ENCODE measurements around the gene NBPF9. TPM values are rescaled to one million over a fixed set of nuclear protein-coding genes. Genes with fewer than 3 reads are reported as not detected.
A peak's percentile ranks its signal among the peaks of the same experiment; 100 is the strongest.
"Not testable (repeated sequence)": the region's sequence is repeated elsewhere in the genome, so short reads cannot be mapped to it uniquely, and the experiment has no call there.

Gene NBPF9, protein sequence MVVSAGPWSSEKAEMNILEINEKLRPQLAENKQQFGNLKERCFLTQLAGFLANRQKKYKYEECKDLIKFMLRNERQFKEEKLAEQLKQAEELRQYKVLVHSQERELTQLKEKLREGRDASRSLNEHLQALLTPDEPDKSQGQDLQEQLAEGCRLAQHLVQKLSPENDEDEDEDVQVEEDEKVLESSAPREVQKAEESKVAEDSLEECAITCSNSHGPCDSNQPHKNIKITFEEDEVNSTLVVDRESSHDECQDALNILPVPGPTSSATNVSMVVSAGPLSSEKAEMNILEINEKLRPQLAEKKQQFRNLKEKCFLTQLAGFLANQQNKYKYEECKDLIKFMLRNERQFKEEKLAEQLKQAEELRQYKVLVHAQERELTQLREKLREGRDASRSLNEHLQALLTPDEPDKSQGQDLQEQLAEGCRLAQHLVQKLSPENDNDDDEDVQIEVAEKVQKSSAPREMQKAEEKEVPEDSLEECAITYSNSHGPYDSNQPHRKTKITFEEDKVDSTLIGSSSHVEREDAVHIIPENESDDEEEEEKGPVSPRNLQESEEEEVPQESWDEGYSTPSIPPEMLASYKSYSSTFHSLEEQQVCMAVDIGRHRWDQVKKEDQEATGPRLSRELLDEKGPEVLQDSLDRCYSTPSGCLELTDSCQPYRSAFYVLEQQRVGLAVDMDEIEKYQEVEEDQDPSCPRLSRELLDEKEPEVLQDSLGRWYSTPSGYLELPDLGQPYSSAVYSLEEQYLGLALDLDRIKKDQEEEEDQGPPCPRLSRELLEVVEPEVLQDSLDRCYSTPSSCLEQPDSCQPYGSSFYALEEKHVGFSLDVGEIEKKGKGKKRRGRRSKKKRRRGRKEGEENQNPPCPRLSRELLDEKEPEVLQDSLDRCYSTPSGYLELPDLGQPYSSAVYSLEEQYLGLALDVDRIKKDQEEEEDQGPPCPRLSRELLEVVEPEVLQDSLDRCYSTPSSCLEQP (N-terminal part only)
- total RNA-seq, result 19.5 and 20.0 TPM in 2 replicates

- intact Hi-C loops (cut with micrococcal nuclease); H3K27me3 Mint-ChIP-seq; H3K9me3 Mint-ChIP-seq; H3K4me1 Mint-ChIP-seq; H3K36me3 Mint-ChIP-seq (ENCODE audit: low read depth): not testable (repeated sequence)
- Mint-ChIP-seq H3K4me3 (peak within 1 kb of the TSS; percentile 99), H3K27ac (peak within 1 kb of the TSS; percentile 94)
- peak; percentile 88 for DNase-seq
These were observed at the start of gene NBPF9 for GRCh38 chr1:149103109-149104081. TSS of gene NBPF9 (minus strand) at chr1:149103551. CDS start at chr1:149082139, 21,412 bp downstream.

DNA sequence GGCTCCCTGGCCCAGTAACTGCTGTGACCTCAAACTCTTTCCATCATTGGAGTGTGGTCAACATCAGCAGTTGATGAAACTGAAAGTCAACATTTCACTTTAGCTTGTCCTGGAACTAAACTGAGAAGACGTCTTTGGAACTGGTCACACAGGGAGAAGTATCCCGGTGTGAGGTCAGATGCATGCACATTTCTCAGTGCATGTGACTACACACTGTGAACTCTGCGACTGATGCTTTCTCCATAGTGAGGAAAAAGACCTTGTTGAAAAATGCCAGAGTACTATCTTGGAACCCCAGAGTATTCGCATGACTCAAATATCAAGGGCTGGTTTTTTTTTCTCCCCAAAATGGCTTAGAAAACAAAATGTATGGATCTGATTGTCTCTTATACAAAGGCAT lies 46.6 kb upstream of the NBPF9 start:
- H3K36me3 Mint-ChIP-seq (ENCODE audit: low read depth); H3K4me3 Mint-ChIP-seq; H3K4me1 Mint-ChIP-seq; H3K27me3 Mint-ChIP-seq; H3K27ac Mint-ChIP-seq; H3K9me3 Mint-ChIP-seq; intact Hi-C loops (cut with micrococcal nuclease); DNase-seq: not testable (repeated sequence)

DNA sequence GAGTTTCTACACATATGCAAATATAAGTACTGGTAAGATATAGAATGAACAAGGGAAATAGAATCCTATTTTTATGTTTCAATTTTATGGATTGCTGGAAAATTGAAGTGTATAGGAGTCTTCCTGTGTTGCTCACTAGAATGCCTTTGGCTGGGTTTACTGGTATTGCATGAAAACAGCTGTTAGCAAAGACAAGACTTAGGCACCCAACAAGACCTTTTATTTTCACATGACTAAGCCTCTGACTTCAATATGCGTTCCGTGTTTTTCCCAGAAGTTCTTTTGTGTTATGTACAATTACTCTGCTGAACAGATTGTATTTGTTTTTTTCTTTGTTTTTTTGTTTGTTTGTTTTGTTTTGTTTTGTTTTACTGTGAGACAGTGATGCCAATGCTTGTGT lies 34.2 kb upstream of the NBPF9 start:
- H3K27me3 Mint-ChIP-seq; H3K4me3 Mint-ChIP-seq; DNase-seq; H3K4me1 Mint-ChIP-seq; H3K9me3 Mint-ChIP-seq; H3K27ac Mint-ChIP-seq; H3K36me3 Mint-ChIP-seq (ENCODE audit: low read depth); intact Hi-C loops (cut with micrococcal nuclease): not testable (repeated sequence)

DNA sequence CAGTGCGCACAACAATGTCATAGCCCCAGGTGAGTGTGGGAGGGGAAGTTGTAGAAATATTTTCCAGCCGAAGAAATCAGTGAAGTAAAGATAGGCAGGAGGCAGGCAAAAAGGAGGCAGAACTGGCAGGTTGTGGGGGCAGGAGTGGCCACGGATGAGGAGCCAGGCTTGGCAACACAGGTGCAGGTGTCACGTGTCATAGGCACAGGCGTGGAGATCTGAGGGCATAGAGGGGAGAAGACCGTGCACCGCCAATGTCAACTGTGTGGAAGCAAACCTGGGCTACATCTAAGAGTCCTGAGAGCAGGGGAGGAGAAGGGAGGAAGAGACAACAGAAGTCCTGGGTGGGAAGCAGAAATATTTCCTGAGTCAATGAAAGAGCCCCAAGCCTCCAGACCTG lies 27.6 kb upstream of the NBPF9 start:
- H3K9me3 Mint-ChIP-seq; H3K4me3 Mint-ChIP-seq; H3K4me1 Mint-ChIP-seq; intact Hi-C loops (cut with micrococcal nuclease); H3K27me3 Mint-ChIP-seq; H3K36me3 Mint-ChIP-seq (ENCODE audit: low read depth); H3K27ac Mint-ChIP-seq: not testable (repeated sequence)
- peak; percentile 14 for DNase-seq

DNA sequence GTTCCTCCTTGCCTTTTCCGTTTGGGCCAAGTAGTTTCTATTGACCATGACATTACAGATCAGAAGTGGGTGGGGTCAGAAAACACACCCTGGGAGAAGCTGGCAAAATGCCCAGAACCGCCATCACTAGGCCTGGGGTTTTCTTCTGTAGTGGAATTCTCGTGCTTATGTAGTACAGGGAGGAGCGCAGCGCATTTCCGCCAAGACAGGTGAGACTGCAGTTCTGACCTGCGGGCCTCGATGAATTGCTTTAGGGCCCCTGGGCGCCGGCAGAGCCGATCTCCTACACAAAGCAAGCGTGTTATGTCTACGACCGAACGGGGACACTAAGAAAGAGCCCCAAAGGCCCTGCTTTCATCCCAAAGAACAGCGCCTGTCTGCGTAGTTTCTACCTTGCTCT lies 25.9 kb upstream of the NBPF9 start:
- DNase-seq; H3K27me3 Mint-ChIP-seq; H3K4me3 Mint-ChIP-seq; H3K27ac Mint-ChIP-seq; intact Hi-C loops (cut with micrococcal nuclease); H3K4me1 Mint-ChIP-seq; H3K9me3 Mint-ChIP-seq; H3K36me3 Mint-ChIP-seq (ENCODE audit: low read depth): not testable (repeated sequence)

DNA sequence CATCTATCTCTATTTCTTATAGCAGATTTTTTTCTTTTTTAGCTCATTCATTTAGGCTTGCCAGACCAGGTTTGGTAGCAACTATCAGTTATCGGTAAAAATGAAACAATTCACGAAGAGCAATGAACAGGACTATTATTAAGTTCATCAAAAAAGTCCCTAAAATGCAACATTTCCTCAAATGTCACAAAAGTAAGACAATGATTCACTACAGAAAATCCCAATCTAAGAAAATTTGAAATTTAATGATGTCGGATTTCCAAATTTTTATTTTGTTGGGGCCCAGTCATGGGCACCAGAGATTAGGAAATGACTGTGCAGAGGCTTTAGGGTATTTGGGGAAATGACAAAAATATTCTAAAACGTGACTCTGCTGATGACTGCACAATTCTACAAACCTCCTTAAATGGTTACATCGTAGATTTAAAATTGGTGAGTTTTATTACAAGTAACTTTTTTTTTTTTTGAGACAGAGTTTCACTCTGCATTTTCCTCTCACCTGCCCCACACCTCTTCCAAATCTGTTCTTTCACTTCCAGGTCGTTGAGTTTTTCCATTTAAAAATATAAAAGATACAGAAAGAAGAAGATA lies 23.3 kb upstream of the NBPF9 start:
- H3K27ac Mint-ChIP-seq; H3K4me1 Mint-ChIP-seq; H3K4me3 Mint-ChIP-seq; H3K9me3 Mint-ChIP-seq; DNase-seq; H3K27me3 Mint-ChIP-seq; H3K36me3 Mint-ChIP-seq (ENCODE audit: low read depth); intact Hi-C loops (cut with micrococcal nuclease): not testable (repeated sequence)

DNA sequence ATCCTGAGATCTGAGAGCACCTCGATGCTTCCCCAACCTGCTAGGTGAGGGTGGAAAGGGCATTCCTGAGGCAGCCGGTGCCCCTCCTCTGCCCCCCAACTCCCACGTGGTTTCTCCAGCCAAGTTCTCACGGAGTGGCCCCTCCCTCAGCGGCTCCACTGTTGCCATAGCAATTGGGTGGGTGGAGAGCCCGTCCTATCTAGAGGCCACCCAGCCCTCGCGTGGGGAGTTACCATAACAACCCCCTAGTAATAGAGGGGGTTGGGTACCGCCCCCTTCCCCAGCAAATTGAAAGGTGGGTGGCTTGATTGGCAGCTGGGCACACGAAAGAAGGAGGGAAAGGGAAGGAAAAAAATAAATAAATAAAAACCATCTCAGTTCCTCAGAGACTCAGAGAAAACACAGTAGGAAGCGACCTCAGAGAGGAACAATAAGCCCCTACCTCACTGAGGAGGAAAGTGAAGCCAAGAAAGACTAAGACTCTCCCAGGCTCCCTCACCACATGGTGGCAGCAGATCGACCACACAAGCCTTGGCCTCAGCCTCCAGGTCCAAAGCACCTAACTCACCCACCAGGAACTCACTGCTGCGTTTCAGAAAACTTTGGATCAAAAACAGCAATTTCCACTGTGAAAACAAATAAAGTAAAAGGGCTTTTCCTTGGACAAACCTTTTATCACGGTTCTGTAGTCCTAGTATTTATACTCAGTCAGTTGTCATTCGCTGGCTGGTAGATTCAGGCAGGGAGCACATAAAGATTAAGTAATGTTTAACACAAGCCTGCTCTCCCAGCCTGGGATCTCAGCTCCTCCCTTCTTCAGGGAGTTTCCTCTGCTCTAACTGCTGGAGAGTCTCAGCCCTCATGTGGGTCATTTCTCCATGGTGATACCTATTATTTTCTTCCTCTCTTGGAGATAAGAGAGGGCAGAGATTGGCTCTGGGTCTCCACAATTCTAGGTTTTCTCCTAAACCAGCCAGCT lies 20.9 kb upstream of the NBPF9 start:
- H3K36me3 Mint-ChIP-seq (ENCODE audit: low read depth); intact Hi-C loops (cut with micrococcal nuclease); H3K27ac Mint-ChIP-seq; H3K27me3 Mint-ChIP-seq; H3K9me3 Mint-ChIP-seq; H3K4me1 Mint-ChIP-seq; H3K4me3 Mint-ChIP-seq: not testable (repeated sequence)
- peak; percentile 56 for DNase-seq

DNA sequence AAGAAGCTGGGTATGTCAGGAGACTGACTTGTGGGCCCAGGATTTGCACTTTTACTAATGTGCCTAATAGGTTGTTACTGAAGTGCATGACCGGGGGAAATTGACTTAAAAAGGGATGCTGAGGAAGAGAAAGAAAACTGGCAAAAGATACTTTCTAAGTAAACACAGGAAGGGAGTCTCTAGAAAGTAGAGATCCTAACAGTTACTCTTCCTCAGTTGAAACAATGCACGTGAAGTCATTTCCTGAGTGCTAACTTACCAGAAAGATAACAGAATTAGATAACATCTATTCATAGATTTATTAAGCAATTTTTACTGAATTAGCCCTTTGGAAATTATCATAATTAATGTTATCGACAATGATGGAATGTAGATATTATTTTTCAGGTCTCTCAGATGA lies 9.5 kb upstream of the NBPF9 start:
- not testable (repeated sequence) for DNase-seq, H3K4me3 Mint-ChIP-seq

DNA sequence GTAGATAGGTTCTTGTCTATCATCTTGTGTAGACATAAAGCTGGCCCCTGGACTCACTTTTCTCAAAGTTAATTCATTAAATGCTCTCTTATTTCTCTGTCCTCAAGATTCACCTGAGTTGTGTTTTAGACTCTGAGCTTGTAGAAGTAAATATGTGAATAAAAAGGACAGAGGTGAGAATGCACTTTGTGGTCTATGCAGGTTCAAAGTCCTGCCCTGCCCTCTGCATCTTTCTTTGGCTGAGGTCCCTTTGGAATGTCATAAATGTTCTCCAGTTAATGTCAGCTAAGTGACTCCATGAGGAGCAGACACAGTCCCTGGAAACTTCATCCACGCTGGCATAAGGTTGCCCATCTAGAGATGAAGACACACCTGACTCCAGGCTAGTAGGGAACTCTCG lies 7.0 kb upstream of the NBPF9 start:
- H3K9me3 Mint-ChIP-seq; H3K36me3 Mint-ChIP-seq (ENCODE audit: low read depth); H3K4me3 Mint-ChIP-seq; H3K27me3 Mint-ChIP-seq; H3K27ac Mint-ChIP-seq; H3K4me1 Mint-ChIP-seq; DNase-seq; intact Hi-C loops (cut with micrococcal nuclease): not testable (repeated sequence)

More for the DNA sequence above, 9.5 kb upstream of the NBPF9 start:
- H3K36me3 Mint-ChIP-seq (ENCODE audit: low read depth); H3K27ac Mint-ChIP-seq; H3K27me3 Mint-ChIP-seq; intact Hi-C loops (cut with micrococcal nuclease); H3K4me1 Mint-ChIP-seq; H3K9me3 Mint-ChIP-seq: not testable (repeated sequence)

- H3K4me1 Mint-ChIP-seq; H3K27ac Mint-ChIP-seq; H3K9me3 Mint-ChIP-seq; H3K36me3 Mint-ChIP-seq (ENCODE audit: low read depth); H3K27me3 Mint-ChIP-seq; intact Hi-C loops (cut with micrococcal nuclease): not testable (repeated sequence)
- DNase-seq, result peak; percentile 78
- H3K4me3 Mint-ChIP-seq, result peak overlapping the region; percentile 49
These were observed 777 bp downstream of the NBPF9 start for GRCh38 chr1:149102574-149102973.

DNA sequence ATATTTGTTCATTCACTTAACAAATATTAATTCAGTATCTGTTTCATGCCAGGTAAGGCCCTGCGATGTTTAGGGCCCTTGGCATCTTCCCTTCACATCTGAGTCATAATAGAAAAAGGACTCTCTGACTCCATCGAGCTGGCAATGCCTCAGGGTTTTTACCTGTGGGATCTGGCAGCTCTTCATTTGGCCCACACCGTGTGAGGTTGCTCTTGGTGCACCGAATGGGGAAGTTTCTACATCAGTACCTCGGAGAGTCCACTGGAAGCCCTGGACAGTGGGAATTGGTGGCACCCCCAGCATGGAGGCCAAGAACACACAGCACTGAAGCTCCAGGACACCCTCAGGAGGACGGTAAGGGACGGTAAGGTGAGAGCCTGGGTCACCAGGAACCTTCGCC lies 5.1 kb downstream of the NBPF9 start:
- DNase-seq; H3K27me3 Mint-ChIP-seq; H3K4me1 Mint-ChIP-seq; H3K36me3 Mint-ChIP-seq (ENCODE audit: low read depth); H3K27ac Mint-ChIP-seq; H3K9me3 Mint-ChIP-seq; H3K4me3 Mint-ChIP-seq; intact Hi-C loops (cut with micrococcal nuclease): not testable (repeated sequence)

DNA sequence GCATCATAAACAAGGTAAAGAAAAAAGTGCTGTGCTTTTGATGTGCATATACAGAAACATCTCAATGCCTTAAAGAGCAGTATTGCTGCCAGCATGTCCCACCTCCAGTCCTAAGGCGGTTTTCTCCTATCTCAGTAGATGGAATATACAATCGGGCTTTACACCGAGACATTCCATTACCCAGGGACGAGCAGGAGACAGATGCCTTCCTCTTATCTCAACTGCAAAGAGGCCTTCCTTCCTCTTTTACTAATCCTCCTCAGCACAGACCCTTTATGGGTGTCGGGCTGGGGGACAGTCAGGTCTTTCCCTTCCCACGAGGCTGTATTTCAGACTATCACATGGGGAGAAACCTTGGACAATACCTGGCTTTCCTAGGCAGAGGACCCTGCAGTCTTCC lies 10.2 kb downstream of the NBPF9 start:
- H3K27ac Mint-ChIP-seq; intact Hi-C loops (cut with micrococcal nuclease); H3K27me3 Mint-ChIP-seq; H3K4me3 Mint-ChIP-seq; H3K4me1 Mint-ChIP-seq; DNase-seq; H3K9me3 Mint-ChIP-seq: not testable (repeated sequence)
- H3K36me3 Mint-ChIP-seq (ENCODE audit: low read depth), result peaks cover 12% of the 10 kb centered on the region
